ENCODE data around the gene PPM1B.

PPM1B gene

DNA sequence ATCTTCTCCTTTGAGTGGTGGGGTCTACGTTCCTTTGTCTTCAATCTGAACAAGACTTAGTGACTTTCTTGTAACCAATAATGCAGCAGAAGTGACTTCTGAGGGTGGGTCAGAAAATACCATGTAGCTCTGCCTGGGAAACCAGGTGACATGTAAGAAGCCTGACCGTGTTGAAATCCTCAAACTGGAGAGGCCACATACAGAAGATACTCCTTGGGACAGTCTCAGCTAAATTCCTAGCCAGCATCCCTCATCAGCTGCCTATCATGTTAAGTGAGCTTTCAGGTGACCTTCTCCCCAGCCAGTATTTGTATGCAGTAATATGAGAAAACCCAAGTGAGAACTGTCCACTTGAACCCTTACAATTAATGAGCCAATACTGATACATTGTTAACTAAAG lies 27.0 kb downstream of the PPM1B start:
- no peaks in the 10 kb centered on the region for H3K27me3 ChIP-seq (ENCODE audit: insufficient read depth, poor library complexity, severe bottlenecking)
- TF ChIP-seq, protein P1, sequence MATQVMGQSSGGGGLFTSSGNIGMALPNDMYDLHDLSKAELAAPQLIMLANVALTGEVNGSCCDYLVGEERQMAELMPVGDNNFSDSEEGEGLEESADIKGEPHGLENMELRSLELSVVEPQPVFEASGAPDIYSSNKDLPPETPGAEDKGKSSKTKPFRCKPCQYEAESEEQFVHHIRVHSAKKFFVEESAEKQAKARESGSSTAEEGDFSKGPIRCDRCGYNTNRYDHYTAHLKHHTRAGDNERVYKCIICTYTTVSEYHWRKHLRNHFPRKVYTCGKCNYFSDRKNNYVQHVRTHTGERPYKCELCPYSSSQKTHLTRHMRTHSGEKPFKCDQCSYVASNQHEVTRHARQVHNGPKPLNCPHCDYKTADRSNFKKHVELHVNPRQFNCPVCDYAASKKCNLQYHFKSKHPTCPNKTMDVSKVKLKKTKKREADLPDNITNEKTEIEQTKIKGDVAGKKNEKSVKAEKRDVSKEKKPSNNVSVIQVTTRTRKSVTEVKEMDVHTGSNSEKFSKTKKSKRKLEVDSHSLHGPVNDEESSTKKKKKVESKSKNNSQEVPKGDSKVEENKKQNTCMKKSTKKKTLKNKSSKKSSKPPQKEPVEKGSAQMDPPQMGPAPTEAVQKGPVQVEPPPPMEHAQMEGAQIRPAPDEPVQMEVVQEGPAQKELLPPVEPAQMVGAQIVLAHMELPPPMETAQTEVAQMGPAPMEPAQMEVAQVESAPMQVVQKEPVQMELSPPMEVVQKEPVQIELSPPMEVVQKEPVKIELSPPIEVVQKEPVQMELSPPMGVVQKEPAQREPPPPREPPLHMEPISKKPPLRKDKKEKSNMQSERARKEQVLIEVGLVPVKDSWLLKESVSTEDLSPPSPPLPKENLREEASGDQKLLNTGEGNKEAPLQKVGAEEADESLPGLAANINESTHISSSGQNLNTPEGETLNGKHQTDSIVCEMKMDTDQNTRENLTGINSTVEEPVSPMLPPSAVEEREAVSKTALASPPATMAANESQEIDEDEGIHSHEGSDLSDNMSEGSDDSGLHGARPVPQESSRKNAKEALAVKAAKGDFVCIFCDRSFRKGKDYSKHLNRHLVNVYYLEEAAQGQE (IDR thresholded peaks at IDR 0.05; ENCODE audit: insufficient replicate concordance, low read depth), result no peak
- H3K4me3 ChIP-seq (replicated peaks; ENCODE audit: insufficient read depth, low read length), result no peak overlapping the region
- no peak for DNase-seq (ENCODE audit: low read depth in 1 of 2, low spot score in 1 of 2)
- no peak overlapping the region for H3K27ac ChIP-seq (replicated peaks)

GRCh38 chr2:44197816-44198215 lies 29.1 kb downstream of the PPM1B start:
- H3K4me3 ChIP-seq (replicated peaks; ENCODE audit: insufficient read depth, low read length), result no peak overlapping the region
- H3K27ac ChIP-seq (replicated peaks), result no peak overlapping the region
- no peaks in the 10 kb centered on the region for H3K27me3 ChIP-seq (ENCODE audit: insufficient read depth, poor library complexity, severe bottlenecking)
- no peak for TF ChIP-seq SPI1 (IDR thresholded peaks at IDR 0.05; ENCODE audit: borderline replicate concordance, low read depth)
- TF ChIP-seq, protein P1 (IDR thresholded peaks at IDR 0.05; ENCODE audit: insufficient replicate concordance, low read depth), result no peak
- TF ChIP-seq CTCF (IDR thresholded peaks at IDR 0.05; ENCODE audit: insufficient read depth, low read length), result no peak
- no peak for TF ChIP-seq GABPA (IDR thresholded peaks at IDR 0.05; ENCODE audit: low read depth)
- no peak for TF ChIP-seq POLR2AphosphoS5 (IDR thresholded peaks at IDR 0.05; ENCODE audit: low read depth)
- DNase-seq (ENCODE audit: low read depth in 1 of 2, low spot score in 1 of 2), result no peak

GRCh38 chr2:44200011-44200410 lies 31.3 kb downstream of the PPM1B start:
- Histone ChIP-seq H3K27ac (replicated peaks) (no peak overlapping the region), H3K4me3 (replicated peaks; ENCODE audit: insufficient read depth, low read length) (no peak overlapping the region), H3K27me3 (ENCODE audit: insufficient read depth, poor library complexity, severe bottlenecking) (no peaks in the 10 kb centered on the region)
- no peak for DNase-seq (ENCODE audit: low read depth in 1 of 2, low spot score in 1 of 2)
- no peak for TF ChIP-seq CTCF (IDR thresholded peaks at IDR 0.05; ENCODE audit: insufficient read depth, low read length)
- TF ChIP-seq, protein P1 (IDR thresholded peaks at IDR 0.05; ENCODE audit: insufficient replicate concordance, low read depth), result no peak
- TF ChIP-seq GABPA (IDR thresholded peaks at IDR 0.05; ENCODE audit: low read depth), result no peak
- no peak for TF ChIP-seq SPI1 (IDR thresholded peaks at IDR 0.05; ENCODE audit: borderline replicate concordance, low read depth)
- TF ChIP-seq POLR2AphosphoS5 (IDR thresholded peaks at IDR 0.05; ENCODE audit: low read depth), result no peak

GRCh38 chr2:44200759-44201158 lies 32.1 kb downstream of the PPM1B start:
- DNase-seq (ENCODE audit: low read depth in 1 of 2, low spot score in 1 of 2), result no peak
- H3K27ac ChIP-seq (replicated peaks), result no peak overlapping the region
- TF ChIP-seq, protein P1 (IDR thresholded peaks at IDR 0.05; ENCODE audit: insufficient replicate concordance, low read depth), result no peak
- TF ChIP-seq CTCF (IDR thresholded peaks at IDR 0.05; ENCODE audit: insufficient read depth, low read length) (no peak), GABPA (IDR thresholded peaks at IDR 0.05; ENCODE audit: low read depth) (no peak), POLR2AphosphoS5 (IDR thresholded peaks at IDR 0.05; ENCODE audit: low read depth) (no peak), SPI1 (IDR thresholded peaks at IDR 0.05; ENCODE audit: borderline replicate concordance, low read depth) (no peak)

More at GRCh38 chr2:44200759-44201158, 32.1 kb downstream of the PPM1B start:
- Histone ChIP-seq H3K27me3 (ENCODE audit: insufficient read depth, poor library complexity, severe bottlenecking) (no peaks in the 10 kb centered on the region), H3K4me3 (replicated peaks; ENCODE audit: insufficient read depth, low read length) (no peak overlapping the region)
